Eye (tissue), 1 donor: ENCODE measurements around the gene TMEM11.

Experiments used
- DNase-seq: peaks from one replicate; pipeline ENCODE4 v3.0.0-alpha.2; 2015

TMEM11 gene, protein sequence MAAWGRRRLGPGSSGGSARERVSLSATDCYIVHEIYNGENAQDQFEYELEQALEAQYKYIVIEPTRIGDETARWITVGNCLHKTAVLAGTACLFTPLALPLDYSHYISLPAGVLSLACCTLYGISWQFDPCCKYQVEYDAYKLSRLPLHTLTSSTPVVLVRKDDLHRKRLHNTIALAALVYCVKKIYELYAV

DNA sequence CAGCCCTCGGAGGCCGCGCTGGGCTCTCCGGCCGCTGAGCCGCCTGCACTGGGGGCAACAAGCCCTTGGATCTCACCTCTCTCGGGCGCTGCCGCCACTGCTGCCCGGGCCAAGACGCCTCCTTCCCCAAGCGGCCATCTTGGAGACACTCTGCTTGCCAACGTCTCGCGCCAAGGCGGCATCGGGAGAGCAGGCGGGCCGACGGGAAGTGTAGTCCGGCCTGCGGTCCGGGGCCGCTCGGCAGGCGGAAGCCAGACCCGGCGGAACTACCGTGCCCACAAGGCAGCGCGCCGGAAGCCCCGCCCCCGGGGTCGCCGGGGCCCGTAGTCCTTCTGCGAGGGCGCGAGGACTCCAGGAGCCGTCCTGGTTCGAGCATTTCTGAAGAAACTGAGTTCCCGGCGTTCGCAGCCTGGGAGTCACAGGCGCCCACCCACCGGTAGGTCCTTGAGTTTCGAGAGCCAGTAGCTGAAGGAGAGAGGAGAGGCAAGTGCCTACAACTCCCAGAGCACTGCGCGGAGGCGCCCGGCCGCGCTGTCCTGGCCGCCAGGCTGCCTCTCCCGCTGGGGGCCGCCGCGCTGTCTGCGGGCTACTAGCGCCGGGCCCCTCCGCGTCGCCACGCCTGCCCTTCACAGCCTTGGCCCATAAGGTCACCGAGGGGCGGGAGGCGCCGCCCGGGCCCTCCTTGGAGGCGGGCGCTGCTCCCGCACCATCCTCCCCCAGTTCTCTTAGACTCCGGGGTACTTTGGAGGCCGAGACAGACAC lies at the start of gene TMEM11:
Gene TMEM11 (minus strand): TSS at position 147 of the 762 bp plus-strand sequence. CDS start 9 bp downstream, at position 138.
- peak; percentile 97 for DNase-seq

- DNase-seq, result no peak
Measured at GRCh38 chr17:21263376-21263775, 49.4 kb upstream of the TMEM11 start.

DNA sequence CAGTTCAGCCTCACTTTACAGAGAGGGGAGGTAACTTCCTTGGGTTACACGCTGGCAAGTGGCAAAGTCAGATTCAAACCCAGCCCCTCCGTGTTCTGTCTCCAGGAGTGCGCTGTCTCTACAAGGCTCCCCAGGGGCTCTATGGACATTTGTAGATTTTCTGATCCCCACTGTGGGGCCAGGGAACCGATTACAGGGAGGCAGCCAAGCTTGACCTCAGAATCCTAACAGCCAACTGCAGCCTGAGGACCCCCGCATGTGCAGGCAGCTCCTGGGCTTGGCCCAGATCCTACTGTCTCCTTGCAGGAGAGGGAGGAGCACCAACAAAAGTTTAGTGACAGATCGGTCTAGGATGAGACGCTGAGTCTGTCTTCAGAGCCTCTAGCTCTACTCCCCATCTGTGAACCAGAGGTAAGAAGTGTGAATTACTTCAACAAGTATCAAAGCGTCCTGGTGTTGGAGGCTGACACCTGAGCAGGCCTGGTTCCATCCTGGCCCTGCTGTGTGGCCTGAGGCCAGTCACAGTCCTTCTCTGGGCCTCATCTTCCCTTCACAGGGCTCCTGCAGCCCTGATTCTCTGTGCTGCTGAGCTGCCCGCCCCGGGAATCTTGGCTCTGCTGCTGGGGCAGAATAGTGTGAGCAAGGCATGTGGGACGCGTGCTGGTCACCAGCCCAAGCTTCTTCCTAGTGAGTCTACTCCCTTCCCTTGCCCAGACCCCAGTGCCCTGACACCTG lies 48.5 kb upstream of the TMEM11 start:
- no peak for DNase-seq

- no peak for DNase-seq
Measured at GRCh38 chr17:21258593-21258992, 44.6 kb upstream of the TMEM11 start.

DNA sequence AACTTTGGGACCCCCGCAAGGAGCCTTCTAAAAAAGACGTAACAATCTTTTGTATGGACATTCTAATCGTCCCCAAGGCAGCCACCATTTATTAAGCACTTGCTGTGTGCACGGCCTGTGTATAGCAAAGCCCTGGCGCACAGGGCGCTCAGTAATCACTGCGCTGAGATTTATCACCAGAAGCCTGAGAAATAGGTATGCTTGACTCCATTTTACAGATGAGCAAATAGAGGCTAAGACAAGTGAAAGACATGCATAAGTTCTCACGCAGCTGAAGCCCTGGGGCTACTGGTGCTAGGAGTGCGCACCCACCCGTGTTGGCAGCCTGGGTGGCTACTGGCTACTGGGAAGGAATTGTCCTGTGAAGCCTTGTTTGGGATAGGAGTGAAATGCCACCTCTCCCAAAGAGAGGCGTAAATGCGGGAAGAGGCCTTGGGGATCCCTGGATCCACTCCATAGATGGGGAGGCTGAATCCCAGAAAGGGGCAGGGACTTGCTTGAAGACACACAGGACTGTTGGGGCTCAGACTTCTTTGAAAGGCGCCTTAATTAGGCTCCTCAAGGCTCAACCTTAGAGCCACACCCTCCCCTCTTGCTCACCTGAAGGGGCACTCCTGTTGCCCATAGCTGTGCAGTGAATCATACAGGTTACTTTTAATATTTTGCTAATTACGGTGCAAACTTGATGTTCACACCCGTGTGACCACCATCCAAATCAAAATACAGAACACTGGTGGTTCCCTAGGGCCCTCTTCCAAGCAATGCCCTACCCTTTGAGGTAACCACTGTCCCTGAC lies 39.9 kb upstream of the TMEM11 start:
- no peak for DNase-seq

DNA sequence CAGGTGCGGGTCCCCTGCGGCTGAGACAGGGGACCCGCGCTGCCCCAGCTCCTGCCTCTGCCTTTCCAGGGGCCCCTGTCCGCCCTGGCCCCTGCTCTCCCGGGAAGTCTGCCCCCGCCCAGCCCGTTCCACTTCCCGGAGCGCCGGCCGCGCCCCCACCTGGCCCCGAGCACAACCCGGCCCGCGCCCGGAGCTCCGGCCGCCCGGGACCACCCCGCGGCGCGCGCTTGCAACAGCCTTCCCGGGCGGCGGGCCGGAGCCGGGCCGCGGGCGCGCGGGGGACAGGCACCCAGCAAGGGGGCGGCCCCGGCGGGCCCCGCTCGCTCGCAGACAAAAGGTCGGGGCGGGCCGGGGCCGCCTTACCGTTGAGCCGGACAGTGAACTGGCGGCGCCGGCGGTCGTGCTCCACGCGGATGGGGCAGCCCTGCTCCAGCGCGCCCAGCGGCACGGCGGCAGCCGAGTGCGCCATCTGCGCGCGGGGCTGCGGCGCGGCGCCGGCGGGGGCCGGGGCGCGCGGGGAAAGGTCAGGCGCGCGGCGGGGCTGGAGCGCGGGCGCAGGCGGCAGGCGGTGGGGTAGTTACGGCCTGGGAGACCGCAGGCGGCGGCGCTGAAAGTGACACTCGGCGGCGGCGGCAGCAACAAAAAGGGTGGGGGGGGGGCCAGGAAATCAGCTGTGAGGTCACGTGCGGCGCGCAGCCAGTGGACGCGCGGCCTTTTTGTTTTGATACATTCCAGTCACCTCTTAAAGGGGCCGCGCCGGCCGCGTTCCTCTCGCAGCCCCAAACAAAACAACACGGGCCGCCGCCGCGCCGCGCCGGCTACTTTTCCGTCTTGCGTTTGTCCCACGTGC lies 39.1 kb upstream of the TMEM11 start, which contains the start of gene NATD1:
Gene NATD1 (minus strand): TSS at position 615 of the 850 bp plus-strand sequence. CDS start 146 bp downstream, at position 469.
- peak; percentile 95 for DNase-seq

DNA sequence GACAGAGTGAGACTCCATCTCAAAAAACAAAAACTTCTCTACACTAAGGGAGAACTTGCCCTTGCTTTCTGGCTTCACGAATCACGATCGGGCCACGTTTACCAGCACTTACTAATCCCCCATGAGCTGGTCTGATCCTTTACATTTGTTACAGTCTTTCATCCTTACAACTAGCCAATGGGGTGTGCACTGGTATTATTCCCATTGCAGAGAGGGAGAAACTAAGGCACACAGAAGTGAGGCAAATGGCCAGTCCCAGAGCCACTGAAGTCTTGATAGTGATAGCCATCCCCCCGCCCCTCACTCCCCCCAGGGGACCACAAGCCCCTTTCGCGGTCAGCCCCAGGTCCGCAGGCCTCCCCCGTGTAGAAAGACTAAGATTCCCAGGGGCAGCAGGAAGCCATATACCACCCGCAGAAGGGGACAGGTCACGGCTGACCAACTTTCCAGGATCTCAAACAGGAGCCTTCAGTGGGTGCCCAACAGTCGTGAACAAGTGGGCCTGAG lies 38.4 kb upstream of the TMEM11 start:
- peak; percentile 32 for DNase-seq

DNA sequence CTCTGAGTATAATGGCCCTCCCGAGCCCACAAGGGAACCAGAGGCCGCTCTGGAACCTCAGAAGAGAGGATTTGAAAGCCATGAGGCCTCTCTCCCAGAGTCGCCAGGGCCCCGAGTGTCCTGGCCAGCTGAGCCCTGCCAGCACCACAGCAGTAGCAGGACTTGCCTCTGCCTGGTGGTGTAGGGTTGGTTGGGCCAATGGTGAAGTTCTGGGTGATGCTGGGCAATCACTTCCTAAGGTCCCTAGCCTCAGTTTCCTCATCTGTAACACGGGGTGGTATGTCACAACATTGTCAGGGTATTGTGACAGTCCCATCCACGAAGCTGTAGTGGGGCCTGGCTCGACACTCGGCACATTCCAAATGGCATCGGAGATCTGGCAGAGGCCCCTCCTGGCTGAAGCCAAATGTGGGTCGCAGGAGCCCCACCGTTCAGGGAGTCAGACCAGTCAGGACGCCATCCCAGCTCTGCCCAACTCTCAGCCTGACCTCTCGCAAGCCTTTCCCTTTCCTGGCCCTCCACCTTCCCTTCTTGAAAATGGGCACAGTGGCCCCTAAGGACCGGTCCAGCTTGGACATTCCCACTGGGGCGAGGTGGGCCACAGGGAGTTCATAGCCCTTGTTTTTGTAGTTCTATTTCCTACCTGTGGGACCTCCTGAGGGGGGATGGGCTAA lies 37.5 kb upstream of the TMEM11 start:
- no peak for DNase-seq

DNA sequence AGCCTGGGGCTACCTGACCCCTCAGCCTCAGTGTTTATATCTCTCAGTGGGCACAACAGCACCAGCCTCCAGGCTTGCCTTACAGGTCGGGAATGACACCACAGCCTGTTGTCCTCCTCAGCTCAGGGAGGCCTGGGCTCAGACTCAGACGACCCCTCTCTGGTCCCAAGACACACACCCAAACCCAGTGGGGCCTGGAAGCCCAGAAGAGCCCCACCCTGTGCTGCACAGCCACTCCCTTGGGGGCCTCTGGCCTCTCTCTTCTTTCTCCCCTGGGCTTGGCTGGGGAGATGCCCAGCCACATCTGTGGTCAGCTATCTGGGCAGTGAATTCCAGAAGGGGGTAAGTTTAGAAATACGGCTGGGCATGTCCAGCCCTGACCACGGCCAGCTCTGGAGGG lies 36.9 kb upstream of the TMEM11 start:
- no peak for DNase-seq

DNA sequence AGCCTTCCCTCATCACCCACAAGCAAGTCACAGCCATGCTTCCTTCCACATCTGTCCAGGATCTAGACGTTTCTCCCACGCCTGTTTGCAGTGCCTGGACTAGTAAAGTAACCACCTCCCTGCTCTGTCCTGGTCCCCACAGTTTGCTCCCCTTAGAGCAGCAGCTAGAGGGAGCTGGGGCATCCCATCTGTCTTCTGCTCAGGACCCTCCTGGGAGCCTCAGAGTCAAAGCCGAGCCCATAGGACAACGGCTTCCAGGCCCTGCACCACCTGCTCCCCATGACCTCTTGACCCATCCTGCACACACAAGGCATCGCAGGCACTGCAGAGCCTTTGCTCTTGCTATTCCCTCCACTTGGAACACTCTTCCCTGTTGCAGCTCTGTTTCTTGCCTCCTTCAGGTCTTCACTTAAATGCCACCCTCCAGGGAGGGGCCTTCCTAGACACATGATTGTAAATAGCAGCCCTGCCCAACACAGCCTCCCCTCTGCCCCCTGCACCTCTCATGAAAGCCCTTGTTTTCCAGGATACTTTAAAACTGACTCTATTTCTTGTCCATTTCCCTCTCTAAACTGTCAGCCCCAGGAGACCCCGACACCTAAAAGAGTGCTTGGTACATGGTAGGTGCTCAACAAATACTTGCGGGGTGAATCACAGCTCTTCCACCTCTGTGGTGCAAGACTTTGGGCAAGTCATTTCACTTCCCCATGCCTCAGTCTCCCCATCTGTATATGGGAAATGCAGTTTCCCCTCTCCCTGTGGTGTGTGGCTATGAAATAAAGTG lies 36.2 kb upstream of the TMEM11 start:
- peak; percentile 68 for DNase-seq

DNA sequence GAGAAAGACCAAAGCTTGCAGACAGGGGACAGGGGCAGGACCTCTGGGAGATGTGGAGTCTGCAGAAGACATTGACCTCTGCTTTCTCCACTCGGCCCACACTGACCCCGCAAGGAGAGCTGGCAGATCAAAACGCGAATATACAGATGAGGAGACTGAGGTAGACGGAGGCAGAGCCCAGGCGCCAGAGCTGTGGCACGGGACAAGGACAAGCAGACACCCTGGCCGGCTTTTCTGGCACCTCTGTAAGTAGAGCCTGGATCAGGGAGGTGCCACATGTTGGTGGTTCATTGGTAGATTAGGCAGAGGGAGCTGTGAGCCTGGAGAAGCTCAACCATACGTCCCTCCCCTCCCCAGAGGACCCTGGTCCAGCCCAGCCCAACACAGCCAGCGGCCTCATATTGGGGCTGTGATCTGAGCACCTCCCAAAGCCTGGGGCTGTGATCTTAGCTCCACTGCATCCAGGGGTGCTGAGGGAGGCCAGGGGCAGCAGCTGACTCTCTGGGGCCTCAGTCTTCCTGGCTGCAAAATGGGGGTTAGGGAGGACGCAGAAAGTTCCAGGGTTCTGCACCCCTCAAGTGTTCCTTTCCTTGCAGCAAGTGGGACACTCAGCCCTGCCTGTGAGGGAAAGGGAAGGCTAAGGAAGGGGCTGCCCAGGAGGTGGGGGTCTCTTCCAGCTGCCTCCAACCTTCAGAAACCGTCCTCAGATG lies 35.3 kb upstream of the TMEM11 start:
- no peak for DNase-seq

- no peak for DNase-seq
Measured at GRCh38 chr17:21248500-21248899, 34.5 kb upstream of the TMEM11 start.

DNA sequence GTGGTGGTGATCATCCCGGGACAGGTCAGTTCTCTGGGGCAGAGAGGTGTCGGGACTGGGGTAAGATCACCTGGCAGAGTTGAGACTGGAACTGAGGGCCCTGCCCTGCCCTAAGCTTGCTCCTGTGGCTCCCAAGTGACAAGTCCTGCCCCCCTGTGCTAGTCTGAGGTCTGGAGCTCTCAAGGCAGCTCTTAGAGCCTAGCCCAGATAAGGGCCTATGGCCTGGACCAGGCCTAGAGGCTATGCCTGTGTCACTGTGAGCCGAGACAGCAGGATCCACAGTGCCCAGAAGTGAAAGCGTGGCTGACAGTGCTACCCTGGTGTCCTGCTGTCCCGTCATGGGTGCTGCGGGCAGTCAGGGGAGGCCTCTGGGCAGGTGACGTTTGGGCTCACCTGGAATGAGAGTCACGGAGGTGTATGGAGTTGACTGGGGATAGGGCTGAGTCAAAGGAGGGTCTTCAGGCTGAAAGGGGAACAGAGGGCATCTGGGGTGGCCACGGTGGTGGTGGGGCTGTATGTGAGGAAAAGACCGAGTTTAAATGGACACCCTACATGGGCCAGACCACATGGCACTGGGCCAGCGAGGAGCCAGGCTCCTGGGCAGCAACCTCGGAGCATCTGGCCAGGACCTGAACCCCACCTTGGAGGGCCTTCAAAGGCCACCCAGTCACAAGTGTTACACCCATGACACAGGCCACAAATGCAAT lies 33.7 kb upstream of the TMEM11 start:
- no peak for DNase-seq

GRCh38 chr17:21246698-21247097 lies 32.7 kb upstream of the TMEM11 start:
- no peak for DNase-seq

DNA sequence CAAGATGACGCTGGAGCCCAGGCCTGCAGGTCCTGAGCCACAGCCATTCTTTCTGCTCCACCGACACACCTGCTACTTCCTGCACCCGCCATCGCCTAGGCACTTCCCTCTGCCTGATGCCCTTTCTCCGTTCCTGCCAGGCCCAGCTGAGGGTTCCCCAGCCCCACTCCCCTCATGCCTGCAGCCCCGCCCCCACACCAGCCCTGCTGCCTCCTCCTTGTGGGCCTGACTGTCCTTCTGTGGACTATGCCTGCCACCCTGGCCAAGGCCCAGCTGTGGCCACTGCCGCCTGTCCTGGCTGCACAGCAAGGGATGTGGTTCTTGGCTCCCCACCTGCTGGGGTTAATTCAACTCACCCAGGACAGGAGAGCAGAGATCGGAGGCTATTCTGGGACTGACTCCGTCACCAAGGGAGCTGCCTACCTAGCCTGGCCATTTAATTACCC lies 31.7 kb upstream of the TMEM11 start:
- DNase-seq, result peak; percentile 8

- DNase-seq, result no peak
Measured at GRCh38 chr17:21243516-21244303, 29.7 kb upstream of the TMEM11 start.

DNA sequence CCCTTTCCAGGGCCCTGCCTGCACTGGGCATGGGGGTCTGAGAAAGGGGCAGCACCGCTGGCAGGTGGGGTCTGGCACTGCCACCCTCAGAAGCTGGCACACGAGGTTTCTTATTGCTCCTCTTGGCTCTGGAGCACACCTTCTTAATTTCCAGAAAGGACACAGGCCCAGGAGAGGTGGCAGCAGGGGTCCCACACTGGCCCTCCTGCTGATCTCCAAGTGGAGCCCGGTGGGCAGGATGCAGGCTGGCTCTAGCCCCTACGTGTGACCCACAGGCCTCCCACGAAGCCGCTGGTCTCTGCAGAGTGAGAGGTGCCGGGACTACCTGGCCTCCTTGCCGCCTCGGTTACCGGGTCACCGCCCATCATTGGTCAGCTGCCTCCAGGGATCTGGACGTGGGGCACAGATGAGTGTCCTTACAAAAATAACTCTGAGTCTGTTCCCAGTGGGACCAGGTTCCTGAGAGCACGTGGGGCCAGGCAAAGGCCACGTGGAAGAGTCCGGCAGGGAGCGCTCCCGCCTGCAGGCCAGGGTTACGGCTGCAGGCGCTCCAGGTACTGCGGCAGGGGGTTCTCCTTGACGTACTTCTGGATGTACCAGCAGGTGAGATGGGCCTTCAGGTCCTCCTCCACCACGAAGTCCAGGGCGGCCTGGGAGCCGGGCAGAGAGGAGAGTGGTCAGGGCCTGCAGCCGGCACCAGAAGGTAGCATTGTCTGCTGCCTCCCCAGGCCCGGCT lies 29.0 kb upstream of the TMEM11 start:
- no peak for DNase-seq
